Suprapubic skin (tissue), 4 donors: ENCODE results near the gene TNFAIP3. TPM values are rescaled to one million over a fixed set of nuclear protein-coding genes. Genes with fewer than 3 reads are reported as not detected.

Experiments
- DNase-seq, 2 donors: peaks; one replicate each; pipeline ENCODE4 v3.0.0-alpha.2; 2019; ENCODE audit warnings: low spot score in 2 of 2
- H3K27ac ChIP-seq: fragments of 200-600 bp; sonication (generic); one replicate; pipeline ENCODE4 v1.5.1; 2019
- H3K27me3 ChIP-seq: fragments of 200-600 bp; sonication (generic); one replicate; pipeline ENCODE4 v1.5.1; 2019
- H3K36me3 ChIP-seq: fragments of 200-600 bp; sonication (generic); one replicate; pipeline ENCODE4 v1.5.1; 2019
- H3K4me1 ChIP-seq: fragments of 200-600 bp; sonication (generic); one replicate; pipeline ENCODE4 v1.5.1; 2019
- H3K4me3 ChIP-seq: fragments of 200-600 bp; sonication (generic); one replicate; pipeline ENCODE4 v1.5.1; 2019; ENCODE audit warnings: mild to moderate bottlenecking
- H3K9me3 ChIP-seq: fragments of 200-600 bp; sonication (generic); one replicate; pipeline ENCODE4 v1.5.1; 2019
- CTCF ChIP-seq, 2 donors: fragments of 200-600 bp in 1 of 2; fragments of 450-650 bp in 1 of 2; sonication (generic) in 1 of 2; IDR thresholded peaks; one replicate each; pipeline ENCODE4 v1.5.1; 2016 to 2019; ENCODE audit warnings: antibody characterized with exemption in 2 of 2, mild to moderate bottlenecking in 1 of 2, moderate library complexity in 1 of 2
- EP300 ChIP-seq: sonication (generic); formaldehyde crosslinking; IDR thresholded peaks from one replicate; pipeline ENCODE4 v1.6.1; 2017; ENCODE audit warnings: antibody characterized with exemption
- POLR2A ChIP-seq, 2 donors: fragments of 450-650 bp; IDR thresholded peaks; one replicate each; pipeline ENCODE4 v1.6.1; 2017; ENCODE audit warnings: antibody characterized with exemption in 2 of 2, mild to moderate bottlenecking in 2 of 2, moderate library complexity in 2 of 2
- POLR2AphosphoS5 ChIP-seq, 3 donors: sonication (generic); formaldehyde crosslinking; IDR thresholded peaks; one replicate each; pipeline ENCODE4 v1.6.1; 2017; ENCODE audit warnings: antibody characterized with exemption in 3 of 3
- WGBS: methylation state at CpG from one replicate; pipeline ENCODE4 v1.1.5; 2018; 5-methylcytosine and 5-hydroxymethylcytosine counted together
- total RNA-seq, 4 donors: library from RNA; depleted of rRNA; stranded (reverse); fragments of >200 nt; gene quantifications; one replicate each; pipeline ENCODE4 v1.1.0, GENCODE V29; 2016

TNFAIP3 gene
- total RNA-seq, 4 donors from 2014 or later: 64.1 to 146 (median 111) TPM

- Histone ChIP-seq H3K9me3 (no peaks in the 10 kb centered on the region), H3K27me3 (no peaks in the 10 kb centered on the region), H3K4me1 (peaks cover 67% of the 10 kb centered on the region), H3K36me3 (peaks cover 53% of the 10 kb centered on the region), H3K4me3 (no peak overlapping the region), H3K27ac (peak overlapping the region; percentile 61)
- no peak for DNase-seq
- TF ChIP-seq EP300: no peak
- no peak for TF ChIP-seq POLR2A (IDR thresholded peaks at IDR 0.05)
- no peak for TF ChIP-seq CTCF (IDR thresholded peaks at IDR 0.05)
- no peak for TF ChIP-seq POLR2AphosphoS5 (IDR thresholded peaks at IDR 0.05)
- 91% methylated on average over 11 of the region's 11 CpGs for WGBS
These were observed 7.4 kb downstream of the TNFAIP3 start for GRCh38 chr6:137874204-137875057.

GRCh38 chr6:137875058-137875520, 8.0 kb downstream of the TNFAIP3 start:
- Histone ChIP-seq H3K27me3 (no peaks in the 10 kb centered on the region), H3K36me3 (peaks cover 59% of the 10 kb centered on the region), H3K27ac (no peak overlapping the region), H3K9me3 (no peaks in the 10 kb centered on the region), H3K4me1 (peaks cover 67% of the 10 kb centered on the region), H3K4me3 (no peak overlapping the region)
- 99% methylated on average over 6 of the region's 6 CpGs for WGBS
- no peak for TF ChIP-seq POLR2A (IDR thresholded peaks at IDR 0.05)
- TF ChIP-seq POLR2AphosphoS5 (IDR thresholded peaks at IDR 0.05): no peak
- no peak for TF ChIP-seq EP300
- TF ChIP-seq CTCF (IDR thresholded peaks at IDR 0.05): no peak
- DNase-seq: no peak

- TF ChIP-seq EP300 (no peak), POLR2A (IDR thresholded peaks at IDR 0.05) (no peak), CTCF (IDR thresholded peaks at IDR 0.05) (no peak), POLR2AphosphoS5 (IDR thresholded peaks at IDR 0.05) (no peak)
- Histone ChIP-seq H3K27me3 (no peaks in the 10 kb centered on the region), H3K4me3 (no peak overlapping the region), H3K27ac (no peak overlapping the region), H3K4me1 (peaks cover 63% of the 10 kb centered on the region), H3K9me3 (no peaks in the 10 kb centered on the region), H3K36me3 (peaks cover 64% of the 10 kb centered on the region)
- DNase-seq: no peak
- WGBS: 92% methylated on average over 3 of the region's 3 CpGs
These were observed 8.5 kb downstream of the TNFAIP3 start for GRCh38 chr6:137875606-137876005.

GRCh38 chr6:137876547-137876946, 9.5 kb downstream of the TNFAIP3 start:
- Histone ChIP-seq H3K27ac (no peak overlapping the region), H3K4me3 (no peak overlapping the region), H3K36me3 (peaks cover 74% of the 10 kb centered on the region), H3K9me3 (no peaks in the 10 kb centered on the region), H3K27me3 (no peaks in the 10 kb centered on the region), H3K4me1 (peaks cover 53% of the 10 kb centered on the region)
- TF ChIP-seq EP300 (no peak), POLR2A (IDR thresholded peaks at IDR 0.05) (no peak), POLR2AphosphoS5 (IDR thresholded peaks at IDR 0.05) (no peak), CTCF (IDR thresholded peaks at IDR 0.05) (no peak)
- DNase-seq: no peak
- WGBS: 93% methylated on average over 2 of the region's 2 CpGs

- DNase-seq: no peak
- TF ChIP-seq EP300 (no peak), CTCF (IDR thresholded peaks at IDR 0.05) (no peak), POLR2A (IDR thresholded peaks at IDR 0.05) (no peak), POLR2AphosphoS5 (IDR thresholded peaks at IDR 0.05) (no peak)
- no peaks in the 10 kb centered on the region for H3K9me3 ChIP-seq
- no peak overlapping the region for H3K4me3 ChIP-seq
- H3K4me1 ChIP-seq: peaks cover 48% of the 10 kb centered on the region
- H3K36me3 ChIP-seq: peaks cover 80% of the 10 kb centered on the region
- no peak overlapping the region for H3K27ac ChIP-seq
- H3K27me3 ChIP-seq: no peaks in the 10 kb centered on the region
- WGBS: 97% methylated on average over 3 of the region's 3 CpGs
These were observed 10.1 kb downstream of the TNFAIP3 start for GRCh38 chr6:137877113-137877512.
